HCT116 (cell line): ENCODE data around the gene THG1L. TPM values are rescaled to one million over a fixed set of nuclear protein-coding genes. Genes with fewer than 3 reads are reported as not detected.

ENCODE experiments used
- ATAC-seq: fragments of 200-7000 bp; cut with Tn5 transposase; 2 replicates; pipeline ENCODE4 v1.9.1; 2020; ENCODE audit warnings: mild to moderate bottlenecking, moderate library complexity
- BruUV-seq: library from RNA; stranded (reverse); fragments of 400-500 nt; replicated peaks from 2 replicates; lab custom pipeline; 2021; lab: Mats Ljungman, UMichigan
- CTCF ChIA-PET: fragments of 300-600 bp; sonication (Branson Sonifier 250); formaldehyde crosslinking; loops from one replicate; lab custom pipeline; 2021; ENCODE audit warnings: antibody characterized with exemption; lab: Charles Lee
- POLR2A ChIA-PET: fragments of 300-600, 350-600 bp; sonication (Branson Sonifier 250); formaldehyde crosslinking; loops from one replicate; lab custom pipeline; 2021; ENCODE audit warnings: antibody characterized with exemption; lab: Charles Lee
- RAD21 ChIA-PET, 2 experiments: fragments of 300-600 bp; sonication (Branson Sonifier 250); formaldehyde crosslinking; loops; one replicate each; lab custom pipeline; 2023; ENCODE audit warnings: low total read pairs in 2 of 2; ENCODE audit not compliant: uncharacterized antibody in 2 of 2, unreplicated experiment in 2 of 2, low non-redundant PET in 1 of 2; lab: Charles Lee
- DNase-seq: peaks from one replicate; pipeline ENCODE4 v3.0.0-alpha.2; 2010; ENCODE audit warnings: low read depth, low spot score
- H2AFZ ChIP-seq: fragments of 200-600 bp; shearing (Covaris generic), sonication (generic); 2 replicates; pipeline ENCODE4 v1.6.1; 2017; ENCODE audit warnings: low read depth, mixed run types, mixed read lengths, antibody characterized with exemption, low read length; ENCODE audit not compliant: poor library complexity, severe bottlenecking
- H3K27ac ChIP-seq: 2 replicates; pipeline ENCODE4 v1.5.1; 2012; ENCODE audit warnings: low read depth, low read length
- H3K27me3 ChIP-seq: fragments of 200-600 bp; sonication (generic); 2 replicates; pipeline ENCODE4 v1.6.1; 2016; ENCODE audit warnings: mixed run types, low read length, mixed read lengths; ENCODE audit not compliant: insufficient read depth
- H3K36me3 ChIP-seq, 2 experiments: fragments of 200-500 bp in 1 of 2; fragments of 200-600 bp in 1 of 2; sonication (Bioruptor generic) in 1 of 2; sonication (generic) in 1 of 2; 2 replicates each; pipeline versions ENCODE4 v1.5.1 to v1.6.1; 2014 to 2016; ENCODE audit warnings: low read length in 2 of 2, inconsistent platforms in 1 of 2, mixed read lengths in 1 of 2, mixed run types in 1 of 2; ENCODE audit not compliant: insufficient read depth in 2 of 2, control insufficient read depth in 1 of 2
- H3K4me1 ChIP-seq, 2 experiments: fragments of 200-600 bp in 1 of 2; sonication (generic) in 1 of 2; 2 replicates each; pipeline versions ENCODE4 v1.5.1 to v1.6.1; 2012 to 2017; ENCODE audit warnings: low read length in 2 of 2, inconsistent platforms in 1 of 2, mild to moderate bottlenecking in 1 of 2, mixed read lengths in 1 of 2, mixed run types in 1 of 2, moderate library complexity in 1 of 2; ENCODE audit not compliant: insufficient read depth in 2 of 2, control insufficient read depth in 1 of 2
- H3K4me2 ChIP-seq: fragments of 200-600 bp; sonication (generic); 2 replicates; pipeline ENCODE4 v1.6.1; 2017; ENCODE audit warnings: mixed run types, low read length, mixed read lengths
- H3K4me3 ChIP-seq, 2 experiments: fragments of 200-600 bp in 1 of 2; sonication (generic) in 1 of 2; replicated peaks in 1 of 2; 2 replicates each; pipeline ENCODE4 v1.5.1; 2011 to 2016; ENCODE audit warnings: low read length in 2 of 2, control low read depth in 1 of 2, low read depth in 1 of 2, mild to moderate bottlenecking in 1 of 2, mixed read lengths in 1 of 2, mixed run types in 1 of 2
- H3K79me2 ChIP-seq: fragments of 200-600 bp; sonication (generic); 2 replicates; pipeline ENCODE4 v1.6.1; 2017; ENCODE audit warnings: mild to moderate bottlenecking, mixed run types, low read length, moderate library complexity, mixed read lengths; ENCODE audit not compliant: insufficient read depth
- H3K9ac ChIP-seq: fragments of 200-600 bp; sonication (generic); 2 replicates; pipeline ENCODE4 v1.6.1; 2016; ENCODE audit warnings: low read length, mixed read lengths
- H3K9me2 ChIP-seq: fragments of 200-600 bp; sonication (generic), shearing (Covaris generic); 2 replicates; pipeline ENCODE4 v1.6.1; 2017; ENCODE audit warnings: mixed run types, mild to moderate bottlenecking, moderate library complexity; ENCODE audit not compliant: insufficient read depth
- H3K9me3 ChIP-seq, 2 experiments: fragments of 200-500 bp in 1 of 2; fragments of 200-600 bp in 1 of 2; sonication (Bioruptor generic) in 1 of 2; sonication (generic) in 1 of 2; 2 replicates each; pipeline ENCODE4 v1.6.1; 2014 to 2017; ENCODE audit warnings: low read length in 2 of 2, mixed read lengths in 2 of 2, inconsistent platforms in 1 of 2, low read depth in 1 of 2, mild to moderate bottlenecking in 1 of 2, mixed run types in 1 of 2, moderate library complexity in 1 of 2; ENCODE audit not compliant: control insufficient read depth in 1 of 2, insufficient read depth in 1 of 2
- H4K20me1 ChIP-seq: fragments of 200-600 bp; sonication (generic), shearing (Covaris generic); 2 replicates; pipeline ENCODE4 v1.6.1; 2017; ENCODE audit warnings: mixed run types, mild to moderate bottlenecking, moderate library complexity; ENCODE audit not compliant: insufficient read depth
- CBX3 ChIP-seq: IDR thresholded peaks from 2 replicates; pipeline ENCODE4 v1.6.1; 2012; ENCODE audit warnings: low read depth
- EGR1 ChIP-seq: IDR thresholded peaks from 2 replicates; pipeline ENCODE4 v1.6.1; 2012; ENCODE audit warnings: low read depth
- FOSL1 ChIP-seq: IDR thresholded peaks from 2 replicates; pipeline ENCODE4 v1.6.1; 2012; ENCODE audit warnings: low read depth
- MAX ChIP-seq: IDR thresholded peaks from 2 replicates; pipeline ENCODE4 v1.6.1; 2012
- POLR2A ChIP-seq: IDR thresholded peaks from 2 replicates; pipeline ENCODE4 v1.7.0; 2011; ENCODE audit warnings: borderline replicate concordance; ENCODE audit not compliant: insufficient read depth, insufficient read length; ENCODE audit errors: extremely low read depth
- POLR2AphosphoS5 ChIP-seq: IDR thresholded peaks from 2 replicates; pipeline ENCODE4 v1.6.1; 2011; ENCODE audit warnings: mild to moderate bottlenecking, low read depth, low read length, moderate library complexity
- RAD21 ChIP-seq: IDR thresholded peaks from 2 replicates; pipeline ENCODE4 v1.6.1; 2012; ENCODE audit warnings: low read depth, mild to moderate bottlenecking
- TCF7L2 ChIP-seq: IDR thresholded peaks from 2 replicates; pipeline ENCODE4 v1.7.0; 2011; ENCODE audit warnings: borderline replicate concordance, inconsistent platforms; ENCODE audit not compliant: insufficient read depth, insufficient read length; ENCODE audit errors: extremely low read depth
- ZBTB33 ChIP-seq: IDR thresholded peaks from 2 replicates; pipeline ENCODE4 v1.6.1; 2011; ENCODE audit warnings: mild to moderate bottlenecking, low read length, moderate library complexity; ENCODE audit not compliant: insufficient replicate concordance; ENCODE audit errors: extremely low read depth
- ZFX ChIP-seq: fragments of 450-650 bp; IDR thresholded peaks from 2 replicates; pipeline ENCODE4 v1.6.1; 2017
- ZNF274 ChIP-seq: fragments of 200-500 bp; sonication (Bioruptor generic); IDR thresholded peaks from 2 replicates; pipeline ENCODE4 v1.6.1; 2014; ENCODE audit warnings: mild to moderate bottlenecking, low read depth, low read length, inconsistent platforms
- intact Hi-C: fragments of 100-400 bp; cut with micrococcal nuclease; formaldehyde crosslinking; loops from 2 replicates; pipeline ENCODE4 v1.10.0; 2022
- total RNA-seq: library from RNA; stranded (reverse); gene quantifications from one replicate; pipeline ENCODE4 v1.2.1, GENCODE V29; 2021; ENCODE audit not compliant: unreplicated experiment

Gene THG1L
- total RNA-seq, 1 experiment from 2014 or later = 33.9 TPM

- no peak for TF ChIP-seq ZBTB33
- no peak for TF ChIP-seq RAD21
- no peak for TF ChIP-seq FOSL1
- TF ChIP-seq POLR2A = no peak
- no peak for TF ChIP-seq ZNF274
- TF ChIP-seq POLR2AphosphoS5 = no peak
- TF ChIP-seq TCF7L2 = no peak
- TF ChIP-seq ZFX = no peak
- no peak for TF ChIP-seq MAX
- TF ChIP-seq EGR1 = no peak
These were observed 35.2 kb downstream of the THG1L start (continued) for GRCh38 chr5:157766442-157766841.

- Histone ChIP-seq H3K4me2 (no peak overlapping the region), H2AFZ (no peak overlapping the region), H3K9me3 (no peaks in the 10 kb centered on the region), H3K79me2 (no peaks in the 10 kb centered on the region), H3K4me3 (no peak overlapping the region), H4K20me1 (no peaks in the 10 kb centered on the region), H3K9me2 (no peaks in the 10 kb centered on the region), H3K4me1 (no peaks in the 10 kb centered on the region), H3K27me3 (no peaks in the 10 kb centered on the region), H3K27ac (no peak overlapping the region), H3K9ac (no peak overlapping the region), H3K36me3 (no peaks in the 10 kb centered on the region)
- ATAC-seq = no peak
- no peak for DNase-seq
- ChIA-PET RAD21 (no interaction called here), CTCF (no interaction called here), POLR2A (no interaction called here)
- no TSS peak for BruUV-seq
- intact Hi-C loops = loop anchor here (10.0 kb wide), 2 partner anchors 148 to 1368 kb away; no protein-coding TSS in a partner anchor
- no peak for TF ChIP-seq ZFX
- no peak for TF ChIP-seq CBX3
- TF ChIP-seq RAD21 = no peak
- TF ChIP-seq EGR1 = no peak
These were observed 35.7 kb downstream of the THG1L start for GRCh38 chr5:157766902-157767301.
